ENCODE results near the gene USP1.
A peak's percentile ranks its signal among the peaks of the same experiment; 100 is the strongest.

USP1 gene

DNA sequence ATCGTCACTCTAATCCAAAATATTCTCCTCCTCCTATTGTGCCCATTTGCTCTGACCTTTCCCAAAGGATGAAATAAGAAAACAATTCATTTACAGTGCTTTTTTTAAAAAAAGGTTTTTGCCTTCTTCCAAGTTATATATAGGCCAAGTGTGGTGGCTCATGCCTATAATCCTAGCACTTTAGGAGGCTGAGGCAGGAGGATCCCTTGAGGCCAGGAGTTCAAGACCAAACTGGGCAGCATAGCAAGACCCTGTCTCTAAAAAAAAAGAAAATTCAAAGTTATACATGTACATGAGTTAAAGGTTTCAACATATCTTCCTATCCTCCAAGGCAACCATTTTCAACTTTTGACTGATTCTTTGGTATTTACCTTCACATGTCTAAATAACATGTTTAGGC lies 10.1 kb upstream of the USP1 start:
- DNase-seq = no peak

DNA sequence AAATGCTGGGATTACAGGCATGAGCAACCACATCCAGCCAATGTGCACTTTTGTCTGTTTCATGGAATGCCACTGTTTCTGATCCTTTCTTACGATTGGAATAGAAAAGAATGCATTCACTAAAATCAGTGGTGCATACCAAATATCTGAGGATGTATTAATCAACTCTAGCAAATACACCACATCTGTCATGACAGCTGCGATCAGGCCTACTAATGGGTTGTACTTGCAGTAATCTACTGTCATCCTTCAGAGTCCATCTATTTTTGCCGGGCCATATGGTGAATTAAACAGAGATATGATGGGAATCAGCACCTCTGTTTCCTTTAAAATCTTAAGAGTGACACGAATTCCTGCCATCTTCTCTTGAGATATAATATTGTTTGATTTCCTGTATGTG lies 8.5 kb upstream of the USP1 start:
- DNase-seq = no peak

DNA sequence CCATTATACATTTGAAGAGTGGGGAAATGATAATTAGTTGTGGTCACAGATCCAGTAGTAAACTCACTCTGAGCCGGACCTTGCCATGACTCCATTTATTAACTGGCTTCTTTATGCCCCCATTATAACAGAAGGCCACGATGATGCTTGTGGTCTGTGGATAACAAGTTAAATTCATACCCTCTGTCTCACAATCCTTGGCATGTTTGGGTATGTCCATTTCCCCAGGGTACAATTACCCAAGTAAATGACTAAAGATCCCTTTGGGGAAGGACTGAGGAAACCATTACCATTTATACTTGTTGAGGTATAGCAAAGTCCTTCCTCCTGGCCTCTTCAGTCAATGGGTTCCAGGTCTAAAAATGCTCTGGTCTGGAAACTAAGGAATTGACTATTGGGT lies 7.3 kb upstream of the USP1 start:
- no peak for DNase-seq

DNA sequence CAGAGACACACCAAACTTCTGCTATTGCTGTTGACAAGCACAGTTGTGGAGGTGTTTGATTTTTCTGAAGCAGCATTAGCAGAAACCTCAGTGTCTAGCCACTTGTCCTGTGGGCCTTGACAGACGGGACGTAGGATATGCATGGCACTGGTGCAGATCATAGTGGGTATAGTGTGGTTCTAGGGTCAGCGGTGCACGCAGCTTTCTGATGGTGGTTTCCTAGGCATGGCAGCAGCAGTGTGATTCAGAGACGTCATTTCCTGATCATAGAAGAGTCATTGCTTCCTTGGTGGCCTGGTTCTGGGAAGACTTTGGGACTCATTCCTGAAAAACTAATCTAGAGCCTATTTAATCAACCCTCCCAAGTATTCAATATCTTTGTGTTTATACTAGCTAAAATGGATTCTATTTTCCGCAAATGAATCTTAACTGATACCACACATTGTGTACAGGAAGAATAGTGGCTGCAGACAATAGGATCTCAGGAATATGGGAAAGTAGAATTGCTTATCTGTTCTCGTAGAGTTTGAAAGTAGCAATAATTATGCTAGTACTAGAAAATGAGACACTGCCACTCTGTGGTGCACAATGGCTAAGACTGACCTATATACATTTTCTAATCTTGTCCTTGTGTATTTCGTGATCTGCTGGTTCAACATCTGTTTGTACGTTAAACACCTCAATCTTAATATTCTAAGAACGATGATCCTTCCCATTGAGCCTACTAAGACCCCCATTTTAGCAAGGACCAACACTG lies 2.8 kb upstream of the USP1 start:
- no peak for DNase-seq

DNA sequence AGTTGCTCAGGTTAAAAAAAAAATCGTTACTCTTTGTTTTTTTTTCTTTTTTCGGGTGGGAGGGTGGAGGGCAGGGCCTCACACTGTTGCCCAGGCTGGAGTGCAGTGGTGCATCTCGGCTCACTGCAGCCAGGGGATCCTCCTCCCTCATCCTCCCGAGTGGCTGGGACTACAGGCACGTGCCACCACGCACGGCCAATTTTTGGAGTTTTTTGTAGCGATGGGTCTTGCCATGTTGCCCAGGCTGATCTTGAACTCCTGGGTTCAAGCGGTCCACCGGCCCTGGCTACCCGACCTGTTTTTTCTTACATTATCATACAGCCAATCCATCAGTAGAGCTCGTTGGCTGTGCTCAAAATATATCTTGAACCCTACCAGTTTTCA lies 2.2 kb upstream of the USP1 start:
- DNase-seq = no peak

DNA sequence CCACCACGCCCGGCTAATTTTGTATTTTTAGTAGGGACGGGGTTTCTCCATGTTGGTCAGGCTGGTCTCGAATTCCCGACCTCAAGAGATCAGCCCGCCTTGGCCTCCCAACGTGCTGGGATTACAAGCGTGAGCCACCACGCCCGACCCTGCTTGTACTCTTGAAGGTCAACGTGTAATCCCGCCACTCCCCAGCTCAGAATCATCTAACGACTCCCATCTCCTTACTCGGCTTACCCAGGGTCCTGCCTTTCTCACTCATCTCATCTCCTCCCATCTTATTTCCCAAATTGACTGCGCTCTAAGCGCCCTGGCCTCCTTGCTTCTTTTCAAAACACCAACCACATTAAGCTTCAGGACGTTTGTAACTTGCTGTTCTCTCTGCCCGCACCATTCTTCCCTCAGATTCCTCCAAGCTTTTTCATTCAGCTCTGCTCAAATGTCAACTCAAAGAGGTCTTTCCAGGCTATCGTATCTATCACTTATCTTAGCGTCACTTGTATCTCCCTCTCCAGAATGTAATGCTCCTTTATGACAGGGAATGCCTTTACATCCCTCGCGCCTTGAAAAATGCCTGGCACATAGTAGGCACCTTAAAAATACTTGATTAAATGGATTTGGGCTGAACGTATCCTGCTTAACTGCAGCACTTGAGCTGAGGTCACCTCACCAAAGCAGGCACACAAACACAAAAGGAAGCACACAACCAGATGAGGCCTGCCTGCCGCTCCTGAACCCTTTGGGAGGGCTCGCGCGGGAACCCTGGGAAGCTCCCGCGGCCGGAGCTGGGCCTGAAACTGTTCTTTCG lies 1.4 kb upstream of the USP1 start:
- no peak for DNase-seq

DNA sequence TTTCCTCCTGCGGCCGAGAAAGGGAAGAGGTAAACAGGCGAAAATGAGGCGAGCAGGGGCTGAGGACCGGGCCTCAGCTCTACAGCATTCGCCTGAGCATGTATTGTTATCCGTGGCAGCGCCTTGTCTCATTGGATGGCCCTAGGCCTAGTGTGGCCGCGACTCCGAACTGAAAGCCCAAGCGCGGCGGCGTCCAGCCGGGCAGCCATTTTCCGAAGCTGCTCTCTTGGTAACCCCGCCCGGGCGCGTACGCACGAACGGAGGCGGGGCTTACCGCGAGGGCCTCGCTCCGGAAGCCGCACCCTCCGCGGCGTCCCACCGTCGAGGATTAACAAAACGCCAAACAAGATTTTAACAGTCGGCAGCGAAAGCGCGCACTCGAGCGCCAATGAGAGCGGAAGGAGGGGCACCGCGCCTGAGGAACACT lies 797 bp upstream of the USP1 start:
- peak in 1 of 2 donors; percentile 99 for DNase-seq

DNA sequence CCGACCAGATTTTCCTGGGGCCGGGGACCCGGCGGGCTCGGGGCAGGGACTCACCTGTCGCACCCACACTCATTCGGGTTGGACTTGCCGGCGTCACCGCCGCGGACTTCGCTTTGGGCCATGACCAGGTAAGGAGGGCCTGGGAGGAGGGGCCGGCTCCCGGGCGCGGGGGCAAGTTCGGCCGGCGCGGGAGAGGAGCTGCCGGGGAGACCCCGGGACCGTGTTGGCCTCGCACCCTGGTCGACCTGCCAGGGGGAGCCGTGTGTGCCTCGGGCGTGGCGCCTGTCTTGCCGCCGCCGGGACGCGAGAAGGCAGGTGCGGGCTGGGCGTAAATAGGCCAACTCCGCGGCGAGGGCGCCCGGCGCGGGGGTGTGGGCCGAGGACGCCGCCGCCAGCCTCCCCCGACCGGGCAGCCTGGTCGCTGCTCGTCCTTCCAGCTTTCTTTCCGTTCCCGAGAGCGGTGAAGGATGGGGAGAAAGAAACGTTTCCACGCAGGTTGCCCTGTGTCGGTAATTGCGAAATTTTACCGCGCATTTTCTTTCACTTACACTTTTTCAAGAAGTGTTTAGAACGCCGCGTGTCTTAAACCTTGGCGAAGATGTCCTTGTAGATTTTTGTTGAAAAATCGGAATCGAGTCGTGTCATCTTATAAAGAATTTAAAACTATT lies 558 bp downstream of the USP1 start:
- DNase-seq = peak; percentile 35 to 44

DNA sequence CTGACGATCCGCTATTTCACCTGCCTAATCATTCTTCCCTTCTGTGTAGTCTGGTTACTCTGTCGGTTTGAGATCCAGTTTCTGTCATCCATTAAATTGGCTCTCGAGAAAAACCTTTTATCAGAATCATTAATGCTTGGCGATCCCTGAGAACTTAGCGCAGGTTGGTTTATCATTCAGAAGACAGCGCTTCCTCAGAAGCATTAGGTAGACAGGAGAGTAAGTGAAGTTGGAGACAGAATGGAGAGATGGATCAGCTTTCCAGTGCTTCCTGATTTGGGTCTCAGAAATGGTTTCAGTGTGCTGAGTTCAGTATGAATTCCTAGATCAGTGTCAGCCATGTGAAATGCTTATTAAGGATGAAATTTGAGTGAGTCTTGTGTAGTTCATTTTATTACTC lies 1.3 kb downstream of the USP1 start:
- DNase-seq = no peak

DNA sequence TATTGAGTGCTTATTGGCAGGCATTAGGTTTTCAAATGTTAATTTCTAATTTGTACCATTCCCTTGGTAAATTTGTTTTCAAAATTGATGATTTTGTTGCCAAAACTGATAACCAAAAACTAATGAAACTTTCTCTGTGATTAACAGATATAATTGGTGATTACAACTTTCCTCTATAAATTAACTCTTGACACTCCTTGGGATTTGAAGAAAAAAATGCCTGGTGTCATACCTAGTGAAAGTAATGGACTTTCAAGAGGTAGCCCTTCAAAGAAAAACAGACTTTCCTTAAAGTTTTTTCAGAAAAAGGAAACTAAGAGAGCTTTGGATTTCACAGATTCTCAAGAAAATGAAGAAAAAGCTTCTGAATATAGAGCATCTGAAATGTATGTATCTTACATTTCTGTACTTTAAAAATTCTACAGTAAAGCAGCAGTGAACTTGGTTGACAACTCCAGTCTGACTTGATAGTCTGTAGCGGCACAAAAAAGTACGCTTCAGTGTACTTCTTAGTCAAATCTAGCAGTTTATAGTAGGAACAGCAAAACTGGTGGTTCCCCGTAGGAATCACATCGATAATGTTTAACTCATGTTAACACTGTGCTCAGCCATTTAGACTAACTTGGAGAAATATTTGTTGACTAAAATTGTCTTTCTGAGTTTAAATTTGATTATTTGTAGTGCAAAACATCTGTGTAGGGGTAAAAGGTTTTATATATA lies 3.0 kb downstream of the USP1 start:
- DNase-seq = no peak

DNA sequence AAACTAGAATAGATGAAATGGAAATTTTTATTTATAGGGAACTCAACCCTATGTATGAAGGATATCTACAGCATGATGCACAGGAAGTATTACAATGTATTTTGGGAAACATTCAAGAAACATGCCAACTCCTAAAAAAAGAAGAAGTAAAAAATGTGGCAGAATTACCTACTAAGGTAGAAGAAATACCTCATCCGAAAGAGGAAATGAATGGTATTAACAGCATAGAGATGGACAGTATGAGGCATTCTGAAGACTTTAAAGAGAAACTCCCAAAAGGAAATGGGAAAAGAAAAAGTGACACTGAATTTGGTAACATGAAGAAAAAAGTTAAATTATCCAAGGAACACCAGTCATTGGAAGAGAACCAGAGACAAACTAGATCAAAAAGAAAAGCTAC lies 7.9 kb downstream of the USP1 start:
- no peak for DNase-seq

DNA sequence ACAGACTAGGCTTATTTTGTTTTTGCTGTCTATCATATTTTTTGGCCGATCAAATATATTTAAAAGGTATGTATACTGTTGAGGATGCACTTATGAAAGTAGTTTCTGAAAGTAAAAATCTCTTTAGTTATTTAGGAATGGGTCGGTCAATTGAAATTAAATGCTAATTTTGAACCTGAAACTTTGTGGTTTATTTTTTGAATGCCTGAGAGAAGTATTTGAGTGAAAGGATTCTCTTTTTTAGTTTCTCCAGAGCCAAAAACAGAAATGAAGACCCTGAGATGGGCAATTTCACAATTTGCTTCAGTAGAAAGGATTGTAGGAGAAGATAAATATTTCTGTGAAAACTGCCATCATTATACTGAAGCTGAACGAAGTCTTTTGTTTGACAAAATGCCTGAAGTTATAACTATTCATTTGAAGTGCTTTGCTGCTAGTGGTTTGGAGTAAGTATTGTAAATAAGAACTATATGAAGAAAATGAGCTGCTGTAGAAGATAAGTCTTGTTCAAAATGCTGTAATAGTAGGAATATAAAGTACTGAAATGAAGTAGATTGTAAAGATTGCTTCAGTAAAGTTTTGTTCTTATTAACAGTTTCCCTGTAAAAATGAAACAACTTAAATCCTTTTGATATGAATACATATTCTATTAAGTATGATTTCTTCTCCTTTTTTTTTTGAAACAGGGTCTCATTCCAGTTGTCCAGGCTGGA lies 11.5 kb downstream of the USP1 start:
- DNase-seq = no peak

DNA sequence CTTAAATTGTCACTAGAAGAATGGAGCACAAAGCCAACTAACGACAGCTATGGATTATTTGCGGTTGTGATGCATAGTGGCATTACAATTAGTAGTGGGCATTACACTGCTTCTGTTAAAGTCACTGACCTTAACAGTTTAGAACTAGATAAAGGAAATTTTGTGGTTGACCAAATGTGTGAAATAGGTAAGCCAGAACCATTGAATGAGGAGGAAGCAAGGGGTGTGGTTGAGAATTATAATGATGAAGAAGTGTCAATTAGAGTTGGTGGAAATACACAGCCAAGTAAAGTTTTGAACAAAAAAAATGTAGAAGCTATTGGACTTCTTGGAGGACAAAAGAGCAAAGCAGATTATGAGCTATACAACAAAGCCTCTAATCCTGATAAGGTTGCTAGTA lies 13.5 kb downstream of the USP1 start:
- no peak for DNase-seq

DNA sequence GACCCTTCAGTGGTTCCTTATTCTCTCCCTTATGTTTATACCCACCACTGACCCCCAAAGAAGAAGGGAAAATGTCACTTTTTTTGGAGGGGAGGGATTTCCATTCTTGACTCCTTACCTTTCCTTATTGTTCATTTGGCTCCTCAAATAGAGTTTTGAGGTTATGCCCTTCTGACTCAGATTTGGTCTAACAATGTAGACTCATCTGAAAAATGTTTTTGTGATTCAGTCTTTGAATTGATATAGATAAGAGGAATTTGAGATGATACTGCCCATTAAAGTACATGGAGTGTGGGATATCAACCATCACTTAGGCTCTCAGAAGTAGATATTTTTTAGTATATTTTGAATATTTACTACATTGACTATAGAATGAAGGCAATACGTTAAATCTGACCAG lies 16.1 kb downstream of the USP1 start:
- DNase-seq = no peak

DNA sequence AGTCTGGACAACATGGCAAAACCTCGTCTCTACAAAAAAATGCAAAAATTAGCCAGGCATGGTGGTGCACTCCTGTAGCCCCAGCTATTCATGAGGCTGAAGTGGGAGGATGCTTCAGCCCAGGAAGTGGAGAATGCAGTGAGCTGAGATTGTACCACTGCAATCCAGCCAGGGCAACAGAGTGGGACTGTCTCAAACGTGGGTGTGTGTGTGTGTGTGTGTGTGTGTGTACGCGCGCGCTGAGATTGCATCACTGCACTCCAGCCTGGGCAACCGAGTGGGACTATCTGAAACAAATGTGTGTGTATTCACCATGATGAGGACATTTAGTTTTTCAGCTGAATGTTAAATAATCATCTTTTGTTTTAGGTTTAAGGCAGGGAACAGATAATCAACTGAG lies 21.1 kb downstream of the USP1 start:
- DNase-seq = no peak

DNA sequence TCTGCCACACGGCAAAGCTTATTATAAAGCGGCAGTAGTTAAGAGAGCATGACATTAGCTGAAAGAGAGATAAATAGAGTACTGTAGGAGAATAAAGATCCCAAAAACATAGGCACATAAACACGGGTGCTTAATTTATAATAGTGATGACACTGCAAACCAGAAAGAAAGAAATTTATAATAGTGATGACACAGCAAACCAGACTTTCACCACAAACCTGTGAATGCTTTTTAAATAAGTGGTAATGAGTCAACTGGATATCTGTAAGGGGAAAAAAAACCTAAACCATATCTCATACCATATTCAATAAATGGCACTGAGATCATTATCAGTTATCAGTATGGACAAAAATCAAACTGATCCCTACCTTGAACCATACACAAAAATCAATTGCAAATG lies 25.5 kb downstream of the USP1 start:
- no peak for DNase-seq

DNA sequence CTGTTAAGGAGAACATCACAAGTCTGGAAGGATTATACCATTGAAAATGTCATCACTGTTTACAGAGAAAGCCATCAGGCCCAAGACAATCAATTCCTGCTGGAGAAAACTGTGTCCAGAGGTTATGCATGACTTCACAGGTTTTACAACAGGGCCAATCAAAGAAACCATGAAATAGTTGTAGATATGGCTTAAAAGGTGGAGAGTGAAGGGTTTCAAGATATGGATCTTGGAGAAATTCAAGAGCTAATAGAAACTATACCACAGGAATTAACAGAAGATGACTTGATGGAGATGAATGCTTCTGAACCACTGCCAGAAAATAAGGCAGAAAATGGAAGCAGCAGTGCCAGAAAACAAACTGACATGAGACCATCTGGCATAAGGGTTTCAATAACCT lies 30.2 kb downstream of the USP1 start:
- no peak for DNase-seq

DNA sequence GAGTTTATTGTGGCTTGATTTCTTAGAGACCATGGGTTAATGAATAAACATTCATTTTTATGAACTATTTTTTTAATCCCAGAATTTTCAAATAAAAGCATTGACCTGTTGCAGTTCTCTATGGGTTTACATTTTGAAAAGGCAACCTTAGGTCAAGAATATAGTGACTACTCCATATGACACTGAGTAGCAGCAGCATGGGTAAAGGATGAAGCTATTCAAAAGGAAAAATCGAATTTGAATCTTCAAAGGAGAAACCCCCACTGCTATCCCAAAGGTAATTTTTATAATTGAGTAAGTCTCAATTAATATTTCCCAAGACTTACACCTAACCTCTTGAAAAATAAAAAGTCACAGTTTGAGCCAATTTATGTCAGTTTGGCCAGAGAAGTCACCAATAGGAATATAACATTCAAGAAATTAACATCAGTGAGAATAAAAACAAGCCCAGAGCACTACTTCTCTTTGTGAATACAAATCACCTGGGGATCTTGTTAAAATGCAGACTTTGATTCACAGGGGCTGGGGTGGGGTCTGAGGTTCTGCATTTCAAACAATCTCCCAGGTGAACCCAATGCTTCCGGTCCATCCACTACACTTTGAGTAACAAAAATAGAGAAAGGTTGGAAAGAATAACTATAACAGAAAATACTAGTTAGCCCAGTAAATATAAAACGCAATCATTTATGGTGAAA lies 39.8 kb downstream of the USP1 start:
- DNase-seq = no peak

DNA sequence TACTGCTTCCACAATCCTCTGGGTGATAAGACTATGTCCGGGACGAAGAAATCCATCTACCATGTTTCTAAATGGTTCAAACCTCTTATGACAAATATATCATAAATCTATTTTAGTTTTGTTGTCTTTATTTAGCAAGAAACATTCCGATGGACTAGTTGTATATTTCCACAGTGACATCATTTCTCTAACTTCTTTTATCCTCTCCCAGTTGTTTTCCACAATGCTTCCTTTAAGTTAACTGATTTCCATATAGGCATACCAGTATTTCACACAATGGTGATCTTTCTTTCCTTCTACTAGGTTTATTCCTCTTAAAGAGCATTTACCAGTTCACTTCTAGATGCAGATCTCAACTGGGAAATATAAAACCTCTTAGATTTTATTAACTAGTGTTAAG lies 44.8 kb downstream of the USP1 start:
- DNase-seq = no peak

DNA sequence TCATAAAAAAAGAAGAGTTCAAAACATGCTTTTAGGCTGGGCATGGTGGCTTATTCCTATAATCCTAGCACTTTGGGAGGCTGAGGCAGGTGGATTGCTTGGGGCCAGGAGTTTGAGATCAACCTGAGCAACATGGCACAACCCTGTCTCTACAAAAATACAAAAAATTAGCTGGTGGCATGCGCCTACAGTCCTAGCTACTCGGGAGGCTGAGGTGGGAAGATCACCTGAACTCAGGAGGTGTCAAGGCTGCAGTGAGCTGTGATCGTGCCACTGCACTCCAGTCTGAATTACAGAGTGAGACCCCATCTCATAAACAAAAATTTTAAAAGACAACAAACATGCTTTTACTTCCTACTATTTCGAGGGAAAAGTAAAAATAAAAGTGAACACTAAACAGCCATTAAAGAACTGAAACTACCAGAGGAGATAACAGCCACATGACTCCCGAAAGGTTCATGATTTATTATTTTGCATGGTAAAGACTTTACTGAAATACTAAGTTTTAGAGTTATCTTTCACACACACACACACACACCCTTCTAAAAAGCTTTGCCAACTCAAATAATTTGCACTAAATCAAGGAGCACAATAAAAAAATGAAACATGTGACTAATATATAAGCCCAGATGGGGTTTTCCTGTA lies 48.1 kb downstream of the USP1 start:
- DNase-seq = no peak

DNA sequence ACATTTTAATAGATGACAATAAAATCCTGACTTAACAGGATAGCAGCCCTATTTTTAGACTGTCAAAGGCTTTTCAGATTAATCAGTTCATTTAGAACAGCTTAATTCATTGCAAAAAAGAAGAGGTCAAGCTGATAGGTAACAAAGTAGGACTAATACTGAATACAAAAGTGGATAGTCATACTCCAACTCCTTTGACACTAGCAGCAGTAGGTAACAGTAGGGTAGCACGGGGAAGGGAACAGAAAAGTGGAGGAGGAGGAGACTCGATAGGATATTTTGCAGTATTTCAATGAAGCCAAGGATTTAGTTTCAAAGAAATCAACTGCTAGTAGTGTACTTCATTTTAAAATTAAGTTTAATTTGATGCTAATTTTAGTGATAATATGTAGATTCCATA lies 51.1 kb downstream of the USP1 start:
- no peak for DNase-seq

DNA sequence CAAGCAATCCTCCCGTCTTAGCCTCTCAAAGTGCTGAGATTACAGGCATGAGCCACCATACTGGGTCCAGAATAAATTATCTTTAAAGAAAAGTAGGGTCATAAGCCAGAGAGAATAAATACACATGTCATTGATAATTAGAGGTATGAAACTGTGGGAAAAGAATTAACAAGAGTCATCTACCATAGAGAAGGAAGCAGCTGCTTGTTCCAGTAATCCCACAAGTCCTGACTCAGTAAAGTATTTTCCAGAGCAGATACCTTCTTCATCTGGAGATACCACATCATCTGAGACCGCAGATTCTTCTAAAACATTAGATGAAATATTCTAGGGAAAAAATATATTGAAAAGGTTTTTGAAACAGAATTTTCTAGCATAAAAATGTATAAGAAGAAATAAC lies 55.7 kb downstream of the USP1 start:
- DNase-seq = no peak
